Measurements from ENCODE around the gene EN1. TPM values are rescaled to one million over a fixed set of nuclear protein-coding genes. Genes with fewer than 3 reads are reported as not detected.

EN1 gene
- polyA plus RNA-seq, 2 of the 4 experiments (the other 2 are of a cell fraction), result 0.06 to 0.92 TPM

- no peaks in the 10 kb centered on the region for H3K9me3 ChIP-seq
- H3K4me3 ChIP-seq, result no peak overlapping the region
- H3K27ac ChIP-seq, result no peak overlapping the region
- CTCF ChIA-PET, result no interaction called here
- 70% methylated on average over 6 of the region's 6 CpGs for WGBS (ENCODE audit: missing lambda C conversion rate)
- no peak for TF ChIP-seq RFX5 (IDR thresholded peaks at IDR 0.05)
- TF ChIP-seq TP53 (CRISPR knock-in tag; IDR thresholded peaks at IDR 0.05), result no peak
- no peak for TF ChIP-seq KDM5A (IDR thresholded peaks at IDR 0.05)
- TF ChIP-seq CBX8 (IDR thresholded peaks at IDR 0.05), result no peak
- TF ChIP-seq HOXB5 (CRISPR knock-in tag; IDR thresholded peaks at IDR 0.05), result no peak
- no peak for TF ChIP-seq BCL3 (IDR thresholded peaks at IDR 0.05)
- no peak for TF ChIP-seq MAX (IDR thresholded peaks at IDR 0.05)
- no peak for TF ChIP-seq NR3C1 (IDR thresholded peaks at IDR 0.05)
- DNase-seq (ENCODE audit: low read depth in 1 of 2, low spot score in 1 of 2) (no peak), FAIRE-seq (no peak), ATAC-seq (no peak)
- no peak overlapping the region for H3K4me2 ChIP-seq
- H3K4me1 ChIP-seq, result no peaks in the 10 kb centered on the region
- POLR2A ChIA-PET, result no interaction called here
Measured at GRCh38 chr2:118830118-118830517, 17.3 kb downstream of the EN1 start.

GRCh38 chr2:118826093-118826492 is 21.4 kb downstream of the EN1 start:
- no peaks in the 10 kb centered on the region for H3K4me1 ChIP-seq
- FAIRE-seq (no peak), DNase-seq (ENCODE audit: low read depth in 1 of 2, low spot score in 1 of 2) (no peak), ATAC-seq (no peak)
- no peaks in the 10 kb centered on the region for H3K9me3 ChIP-seq
- no peak for TF ChIP-seq GATA3 (IDR thresholded peaks at IDR 0.05; ENCODE audit: borderline replicate concordance)
- TF ChIP-seq EHF (CRISPR knock-in tag; IDR thresholded peaks at IDR 0.05), result no peak
- ChIA-PET CTCF (interaction anchor here (0.6 to 2.6 kb wide), 3 partner anchors 12 to 56 kb away, joined by 3 to 15 read pairs (median 5); no protein-coding TSS in a partner anchor), POLR2A (interaction anchor here (1.1 kb wide), 1 partner anchor 12 kb away, joined by 6 read pairs; no protein-coding TSS in a partner anchor)
- H3K4me3 ChIP-seq, result no peak overlapping the region
- H3K4me2 ChIP-seq, result no peak overlapping the region
- WGBS (ENCODE audit: missing lambda C conversion rate), result 77% methylated on average over 1 of the region's 1 CpG
- no peak overlapping the region for H3K27ac ChIP-seq

- no peak for TF ChIP-seq CHD4 (IDR thresholded peaks at IDR 0.05; ENCODE audit: borderline replicate concordance)
- TF ChIP-seq NFE2L2 (conservative IDR thresholded peaks at IDR 0.05; ENCODE audit: low read length), result no peak
- TF ChIP-seq ZSCAN20 (CRISPR knock-in tag; IDR thresholded peaks at IDR 0.05), result no peak
- TF ChIP-seq HOXB13 (CRISPR knock-in tag; IDR thresholded peaks at IDR 0.05; ENCODE audit: low read depth), result no peak
- no peak for TF ChIP-seq FOSB (CRISPR knock-in tag; IDR thresholded peaks at IDR 0.05)
- no peak for TF ChIP-seq KDM1A (IDR thresholded peaks at IDR 0.05; ENCODE audit: low read depth)
- no peak for TF ChIP-seq RARB (CRISPR knock-in tag; IDR thresholded peaks at IDR 0.05)
- no peak for TF ChIP-seq CBX8 (IDR thresholded peaks at IDR 0.05)
- no peak for TF ChIP-seq ZNF302 (CRISPR knock-in tag; IDR thresholded peaks at IDR 0.05)
- no peak for TF ChIP-seq MAFK (IDR thresholded peaks at IDR 0.05; ENCODE audit: partially characterized antibody)
- TF ChIP-seq CHD2 (IDR thresholded peaks at IDR 0.05; ENCODE audit: low read length, partially characterized antibody), result no peak
- no peak for TF ChIP-seq USF2 (IDR thresholded peaks at IDR 0.05)
- CTCF ChIA-PET, result interaction anchor here (1.3 kb wide), 1 partner anchor 32 kb away, joined by 6 read pairs; no protein-coding TSS in a partner anchor
- H3K27ac ChIP-seq, result no peak overlapping the region
Measured at GRCh38 chr2:118823633-118824032, 23.8 kb downstream of the EN1 start.

GRCh38 chr2:118822572-118822971 is 24.9 kb downstream of the EN1 start:
- ATAC-seq, result no peak
- DNase-seq (ENCODE audit: low read depth in 1 of 2, low spot score in 1 of 2), result no peak
- CTCF ChIA-PET, result interaction anchor here (1.7 kb wide), 1 partner anchor 33 kb away, joined by 4 read pairs; no protein-coding TSS in a partner anchor
- no peak overlapping the region for H3K27ac ChIP-seq
- no peak overlapping the region for H3K4me3 ChIP-seq
- H3K4me1 ChIP-seq, result no peaks in the 10 kb centered on the region
- FAIRE-seq, result no peak
- POLR2A ChIA-PET, result no interaction called here
- WGBS (ENCODE audit: missing lambda C conversion rate), result 19% methylated on average over 1 of the region's 1 CpG
- H3K4me2 ChIP-seq, result no peak overlapping the region
- no peaks in the 10 kb centered on the region for H3K9me3 ChIP-seq
- TF ChIP-seq KDM5A (IDR thresholded peaks at IDR 0.05), result no peak
- TF ChIP-seq HDAC2 (IDR thresholded peaks at IDR 0.05), result no peak
- no peak for TF ChIP-seq SREBF2 (IDR thresholded peaks at IDR 0.05)
- TF ChIP-seq HMGXB4 (CRISPR knock-in tag; IDR thresholded peaks at IDR 0.05; ENCODE audit: borderline replicate concordance), result no peak
- TF ChIP-seq FOXS1 (CRISPR knock-in tag; IDR thresholded peaks at IDR 0.05), result no peak
- TF ChIP-seq USF2 (IDR thresholded peaks at IDR 0.05), result no peak
- no peak for TF ChIP-seq JUN (IDR thresholded peaks at IDR 0.05)
- TF ChIP-seq ESRRA (IDR thresholded peaks at IDR 0.05; ENCODE audit: borderline replicate concordance, low read length), result no peak
- no peak for TF ChIP-seq TP53 (CRISPR knock-in tag; IDR thresholded peaks at IDR 0.05)

More at GRCh38 chr2:118823633-118824032, 23.8 kb downstream of the EN1 start:
- WGBS (ENCODE audit: missing lambda C conversion rate), result 50% methylated on average over 3 of the region's 5 CpGs
- H3K4me3 ChIP-seq, result no peak overlapping the region
- no peaks in the 10 kb centered on the region for H3K4me1 ChIP-seq
- POLR2A ChIA-PET, result no interaction called here
- FAIRE-seq (no peak), DNase-seq (ENCODE audit: low read depth in 1 of 2, low spot score in 1 of 2) (no peak), ATAC-seq (no peak)
- H3K9me3 ChIP-seq, result no peaks in the 10 kb centered on the region
- H3K4me2 ChIP-seq, result no peak overlapping the region

All from A549 (cell line).